Aorta (tissue), 4 donors: Measurements from ENCODE around the gene OR5K3. TPM values are rescaled to one million over a fixed set of nuclear protein-coding genes. Genes with fewer than 3 reads are reported as not detected.

ENCODE experiments used
- polyA plus RNA-seq, 2 donors: library from polyadenylated mRNA; stranded (reverse); fragments of 200-250 nt; gene quantifications; one replicate each; pipeline ENCODE4 v1.2.3, GENCODE V29; 2013
- total RNA-seq, 2 donors: library from RNA; stranded (reverse); fragmentation: NEBNext Ultra II Directional; extraction: Animal tissue kit (Norgen Biotek cat#: 25700); gene quantifications; one replicate each; pipeline ENCODE4 v1.2.1, GENCODE V29; 2021
- donor health status: healthy with polysubstance abuse.
- donor health status: Bipolar disorder and iron deficiency.
- donor health status: DM: no; HTN: no; CAD: no.
- donor health status: DM: yes; HTN: yes; CAD: no.

OR5K3 gene
- total and polyA plus RNA-seq, 4 donors: not detected

Other genes starting within 250 kb of the OR5K3 start
- under 1 TPM in 1 of 2 donors, not detected in 1; 0.03 TPM for gene OR5H14, start 243.2 kb upstream of the OR5K3 start, total RNA-seq
- not detected for gene OR5H14, start 243.2 kb upstream of the OR5K3 start, polyA plus RNA-seq
- not detected for gene OR5H15, start 224.0 kb upstream of the OR5K3 start, total RNA-seq
- gene OR5H15, start 224.0 kb upstream of the OR5K3 start, polyA plus RNA-seq: not detected
- gene OR5H6, start 126.4 kb upstream of the OR5K3 start, total RNA-seq: not detected
- not detected for gene OR5H6, start 126.4 kb upstream of the OR5K3 start, polyA plus RNA-seq
- gene OR5H2, start 108.2 kb upstream of the OR5K3 start, total RNA-seq: not detected
- not detected for gene OR5H2, start 108.2 kb upstream of the OR5K3 start, polyA plus RNA-seq
- not detected for gene OR5K4, start 36.8 kb upstream of the OR5K3 start, total RNA-seq
- gene OR5K4, start 36.8 kb upstream of the OR5K3 start, polyA plus RNA-seq: not detected
- not detected for gene OR5K1, start 72.5 kb downstream of the OR5K3 start, total RNA-seq
- gene OR5K1, start 72.5 kb downstream of the OR5K3 start, polyA plus RNA-seq: not detected
- not detected for gene OR5K2, start 107.0 kb downstream of the OR5K3 start, total RNA-seq
- not detected for gene OR5K2, start 107.0 kb downstream of the OR5K3 start, polyA plus RNA-seq
- gene CLDND1, start 132.2 kb downstream of the OR5K3 start, total RNA-seq: 100 to 1,000 TPM; 114 to 132 TPM
- 100 to 1,000 TPM; 106 to 112 TPM for gene CLDND1, start 132.2 kb downstream of the OR5K3 start, polyA plus RNA-seq
- gene GPR15, start 141.3 kb downstream of the OR5K3 start, total RNA-seq: not detected
- gene GPR15, start 141.3 kb downstream of the OR5K3 start, polyA plus RNA-seq: not detected
- 10 to 100 TPM; 10.8 to 19.4 TPM for gene CPOX, start 202.9 kb downstream of the OR5K3 start, total RNA-seq
- gene CPOX, start 202.9 kb downstream of the OR5K3 start, polyA plus RNA-seq: 10 to 100 TPM in 1 of 2 donors, 1 to 10 TPM in 1; 9.5 to 14.9 TPM